ENCODE measurements around the gene SERPINH1.

SERPINH1 gene

GRCh38 chr11:75562048-75562835 lies at the start of gene SERPINH1:
Gene SERPINH1 (plus strand): TSS chr11:75562253. CDS start chr11:75566350, 4,097 bp downstream.
- peak; percentile 80 for DNase-seq (ENCODE audit: low read depth)

- DNase-seq (ENCODE audit: low read depth), result no peak
Measured at GRCh38 chr11:75513250-75513649, 48.8 kb upstream of the SERPINH1 start.

- DNase-seq (ENCODE audit: low read depth), result no peak
Measured at GRCh38 chr11:75514596-75514995, 47.5 kb upstream of the SERPINH1 start.

- no peak for DNase-seq (ENCODE audit: low read depth)
Measured at GRCh38 chr11:75516140-75516539, 45.9 kb upstream of the SERPINH1 start.

GRCh38 chr11:75516886-75517285 lies 45.2 kb upstream of the SERPINH1 start:
- no peak for DNase-seq (ENCODE audit: low read depth)

DNA sequence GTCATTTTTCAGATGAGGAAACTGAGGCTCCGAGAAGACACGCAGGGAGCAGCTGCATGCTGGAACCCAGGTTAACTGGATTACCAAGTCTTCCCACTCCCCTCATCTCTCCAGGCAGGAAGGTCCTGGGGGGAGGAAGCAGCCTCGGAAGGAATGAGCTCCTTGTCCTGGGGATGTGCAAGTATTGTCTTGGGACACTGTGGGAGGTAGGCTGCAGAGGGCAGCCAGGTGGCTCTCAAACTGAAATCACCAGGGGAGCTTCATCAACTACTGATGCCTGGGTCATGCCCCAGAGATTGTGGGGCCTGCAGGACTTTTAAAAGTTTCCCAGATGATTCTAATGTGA lies 43.9 kb upstream of the SERPINH1 start:
- DNase-seq (ENCODE audit: low read depth), result no peak

- no peak for DNase-seq (ENCODE audit: low read depth)
Measured at GRCh38 chr11:75518771-75519653, 43.0 kb upstream of the SERPINH1 start.

DNA sequence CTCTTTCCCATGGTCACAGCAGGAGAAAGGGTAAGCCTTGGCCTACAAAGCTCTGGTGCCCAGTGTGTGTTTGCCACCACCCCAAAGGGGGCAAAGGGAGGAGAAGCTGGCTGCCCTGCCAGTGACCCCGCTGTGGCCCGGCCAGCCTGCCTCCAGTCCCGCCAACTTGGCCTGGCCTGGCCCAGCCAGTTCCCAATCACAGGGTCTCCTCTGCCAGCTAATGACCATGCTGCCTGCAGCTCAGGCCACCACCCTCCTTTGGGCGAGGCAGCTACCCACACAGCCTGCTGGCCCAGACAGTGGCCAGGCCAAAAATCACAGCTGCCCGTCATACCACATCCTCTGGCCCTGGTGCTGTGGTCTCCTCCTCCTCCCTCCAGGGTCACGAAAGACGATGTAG lies 41.4 kb upstream of the SERPINH1 start:
- DNase-seq (ENCODE audit: low read depth), result no peak

GRCh38 chr11:75522286-75523044 lies 39.6 kb upstream of the SERPINH1 start:
- DNase-seq (ENCODE audit: low read depth), result no peak

DNA sequence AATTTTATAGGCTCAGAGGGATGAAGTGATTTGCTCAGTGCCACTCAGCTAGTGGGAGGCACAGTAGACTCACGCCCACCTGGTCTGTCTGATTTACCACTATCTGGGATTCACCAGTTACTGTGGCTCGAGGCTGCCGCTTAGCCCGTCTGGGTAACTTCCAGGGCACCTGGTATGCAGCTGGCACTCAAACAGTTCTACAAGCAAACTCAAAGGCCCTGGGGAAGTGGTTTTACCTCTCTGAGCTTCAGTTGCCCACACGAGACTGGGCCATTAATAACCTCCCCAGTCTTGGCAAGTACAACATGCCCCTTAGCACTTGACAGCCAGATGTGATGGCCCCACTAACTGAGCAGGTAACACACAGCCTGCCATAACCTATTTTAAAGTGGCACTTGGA lies 38.9 kb upstream of the SERPINH1 start:
- no peak for DNase-seq (ENCODE audit: low read depth)

DNA sequence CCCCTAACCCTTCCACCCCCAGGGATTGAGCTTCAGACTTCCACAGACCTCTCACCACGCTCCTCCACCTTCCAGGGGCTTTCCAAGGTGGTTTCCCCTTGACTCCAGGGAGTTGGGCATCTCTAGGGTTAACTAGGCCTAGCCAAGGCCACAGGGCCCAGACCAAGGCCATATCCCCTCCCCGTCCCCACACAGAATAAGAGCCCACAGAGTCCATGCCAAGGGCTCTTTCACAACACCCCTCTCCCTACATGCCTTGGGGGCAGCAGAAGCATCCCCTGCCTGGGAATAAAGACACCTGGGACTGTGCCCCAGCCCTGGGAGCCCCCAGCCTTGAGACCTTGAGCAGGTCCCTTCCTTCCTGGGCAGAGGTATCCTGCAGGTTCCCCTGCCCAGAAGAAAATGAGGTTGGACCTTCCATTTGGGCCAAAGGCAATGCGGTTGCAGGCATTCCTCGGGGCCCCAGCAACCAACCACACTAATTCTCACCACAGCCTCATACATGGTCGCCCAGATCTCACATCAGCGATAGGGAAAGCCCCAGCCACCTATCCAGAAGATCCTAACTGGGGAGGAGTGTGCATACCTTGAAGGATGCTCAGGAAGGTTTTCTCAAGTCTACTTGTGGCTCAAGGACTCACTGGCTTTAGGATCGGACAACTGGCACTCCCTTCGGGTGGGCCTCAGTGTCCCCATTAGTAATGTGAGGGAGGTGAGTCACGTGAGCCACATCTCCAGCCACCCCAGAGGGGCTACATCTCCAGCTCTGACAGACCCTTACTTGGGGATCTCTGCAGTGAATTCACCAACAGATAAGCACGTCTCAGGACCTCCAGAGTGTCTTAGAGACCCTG lies 38.0 kb upstream of the SERPINH1 start:
- no peak for DNase-seq (ENCODE audit: low read depth)

GRCh38 chr11:75524665-75525432 lies 37.2 kb upstream of the SERPINH1 start:
- DNase-seq (ENCODE audit: low read depth), result no peak

DNA sequence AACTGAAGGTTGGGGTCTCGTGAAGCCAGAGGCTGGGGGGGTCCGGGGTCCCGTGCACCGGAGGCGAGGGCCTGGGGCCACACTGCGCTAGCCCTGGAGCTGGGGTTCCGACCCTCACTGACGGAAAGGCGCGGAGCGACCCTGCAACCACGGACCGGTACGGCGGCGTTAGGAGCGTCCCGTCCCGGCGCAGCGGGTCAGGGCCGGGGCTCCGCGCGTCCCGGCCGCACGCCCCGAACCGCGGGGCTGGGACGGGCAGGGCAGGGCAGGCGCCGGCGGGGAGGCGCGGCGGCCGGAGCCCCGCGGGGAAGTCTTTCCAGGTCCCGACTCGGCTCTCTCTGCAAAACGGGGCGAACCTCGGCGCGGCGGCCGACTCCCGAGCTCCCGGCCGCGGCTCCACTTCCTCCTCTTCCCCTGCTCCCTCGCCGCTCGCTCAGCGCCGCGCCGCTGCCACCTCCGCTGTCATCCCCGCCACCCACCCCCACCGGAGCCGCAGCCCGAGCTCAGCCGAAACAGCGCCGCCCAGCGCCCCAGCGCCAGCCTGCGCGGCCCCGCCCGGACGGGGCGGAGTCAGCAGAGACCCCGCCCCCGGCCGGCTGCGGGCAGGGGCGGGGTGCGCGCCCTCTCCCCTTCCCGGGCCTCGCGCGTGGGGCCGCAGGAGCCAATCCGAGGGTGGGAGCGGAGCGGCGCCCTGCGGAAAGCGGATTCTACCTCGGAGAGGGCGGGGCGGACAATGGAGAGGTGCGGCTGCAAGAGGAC lies 36.4 kb upstream of the SERPINH1 start, which contains the start of gene GDPD5:
TSS of gene GDPD5 (minus strand) at position 509 of the 759 bp plus-strand sequence. CDS start 48,206 bp downstream, outside the sequence.
- DNase-seq (ENCODE audit: low read depth), result peak; percentile 39

- DNase-seq (ENCODE audit: low read depth), result no peak
Measured at GRCh38 chr11:75526192-75526541, 35.9 kb upstream of the SERPINH1 start.

DNA sequence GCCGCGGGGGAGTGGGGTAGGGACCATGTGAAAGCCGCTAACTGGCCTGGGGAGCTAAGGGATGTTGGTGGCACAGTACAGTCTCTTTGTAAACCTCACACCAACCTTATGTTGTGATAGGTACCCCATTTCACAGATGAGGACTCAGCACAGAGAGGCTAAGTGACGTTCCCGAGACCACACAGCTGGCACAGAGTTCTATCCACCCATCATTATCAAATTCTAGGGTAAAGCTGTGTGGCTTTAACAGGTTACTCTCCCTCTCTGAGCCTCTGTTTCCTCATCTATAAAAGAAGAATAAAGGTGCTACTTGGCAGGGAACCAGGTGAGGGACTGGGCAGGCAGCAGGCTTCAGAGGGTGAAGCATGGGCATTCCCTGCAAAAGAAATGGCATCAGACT lies 34.9 kb upstream of the SERPINH1 start:
- DNase-seq (ENCODE audit: low read depth), result no peak

GRCh38 chr11:75527938-75528735 lies 33.9 kb upstream of the SERPINH1 start:
- DNase-seq (ENCODE audit: low read depth), result no peak

GRCh38 chr11:75530577-75530976 lies 31.5 kb upstream of the SERPINH1 start:
- no peak for DNase-seq (ENCODE audit: low read depth)

GRCh38 chr11:75531325-75531724 lies 30.7 kb upstream of the SERPINH1 start:
- no peak for DNase-seq (ENCODE audit: low read depth)
